T-helper 17 cell (primary cell): Measurements from ENCODE around the gene ANO4. TPM values are rescaled to one million over a fixed set of nuclear protein-coding genes. Genes with fewer than 3 reads are reported as not detected.
"Not testable (repeated sequence)": the region's sequence is repeated elsewhere in the genome, so short reads cannot be mapped to it uniquely, and the experiment has no call there.

Experiments used
- ATAC-seq: fragments of 150-1000 bp; cut with Tn5 transposase; 2 replicates; pipeline ENCODE4 v1.10.0; 2021; ENCODE audit warnings: mild to moderate bottlenecking, moderate library complexity
- DNase-seq, 3 donors: peaks; one replicate each; pipeline versions ENCODE4 v3.0.0 to v3.0.0-alpha.2; 2020 to 2021
- H3K9me3 ChIP-seq: one replicate; pipeline ENCODE4 v1.7.0; 2013; ENCODE audit warnings: low read length, mild to moderate bottlenecking; ENCODE audit not compliant: control insufficient read depth, poor library complexity, severe bottlenecking
- H3K27ac Mint-ChIP-seq: one replicate; pipeline ENCODE4 v1.8.0; 2022; ENCODE audit warnings: mild to moderate bottlenecking, moderate library complexity, mixed read lengths
- H3K27me3 Mint-ChIP-seq: one replicate; pipeline ENCODE4 v1.8.0; 2022; ENCODE audit warnings: mixed read lengths
- H3K36me3 Mint-ChIP-seq: one replicate; pipeline ENCODE4 v1.8.0; 2022; ENCODE audit warnings: low read depth, mixed read lengths
- H3K4me1 Mint-ChIP-seq: one replicate; pipeline ENCODE4 v1.8.0; 2022; ENCODE audit warnings: mild to moderate bottlenecking, mixed read lengths
- H3K4me3 Mint-ChIP-seq: one replicate; pipeline ENCODE4 v1.8.0; 2022; ENCODE audit warnings: mild to moderate bottlenecking, moderate library complexity, mixed read lengths
- total RNA-seq, 4 donors: library from RNA in 2 of 4; stranded (reverse) in 2 of 4; gene quantifications; one replicate each; pipeline ENCODE4 v1.2.3 and lab custom pipeline; 2022 to 2026

ANO4 gene
- total RNA-seq, 2 donors from 2014 or later: not detected

DNA sequence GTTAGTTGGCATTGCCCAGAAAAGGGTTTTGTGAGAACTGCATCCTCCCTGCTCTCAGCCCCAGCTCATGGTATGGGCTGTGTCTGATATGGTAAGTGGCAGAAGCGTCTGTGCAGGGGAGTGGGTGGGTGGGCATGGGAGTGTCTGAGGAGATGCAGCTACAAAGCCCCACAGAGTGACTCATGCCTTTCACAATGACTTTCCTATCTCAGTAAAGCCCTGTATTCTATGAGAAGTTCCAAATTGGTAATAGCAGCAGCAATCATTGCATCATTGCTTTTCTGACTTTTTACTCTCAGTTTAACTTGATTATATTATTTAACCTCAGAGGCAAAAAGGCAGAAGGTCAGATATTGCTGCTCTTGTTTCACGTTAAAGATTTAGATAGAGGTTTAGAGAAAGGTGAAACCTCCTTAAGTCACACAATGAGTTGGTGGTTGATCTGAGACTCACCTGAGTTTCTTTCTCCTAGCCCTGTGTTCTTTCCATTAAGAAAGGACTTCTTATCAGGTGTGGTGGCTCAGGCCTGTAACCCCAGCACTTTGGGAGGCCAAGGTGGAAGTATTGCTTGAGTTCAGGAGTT lies 243.8 kb downstream of the ANO4 start:
- no peaks in the 10 kb centered on the region for H3K36me3 Mint-ChIP-seq
- H3K27me3 Mint-ChIP-seq: no peaks in the 10 kb centered on the region
- no peaks in the 10 kb centered on the region for H3K4me1 Mint-ChIP-seq
- H3K9me3 ChIP-seq: no peaks in the 10 kb centered on the region
- H3K4me3 Mint-ChIP-seq: no peak overlapping the region
- DNase-seq (no peak), ATAC-seq (no peak)
- no peak overlapping the region for H3K27ac Mint-ChIP-seq

DNA sequence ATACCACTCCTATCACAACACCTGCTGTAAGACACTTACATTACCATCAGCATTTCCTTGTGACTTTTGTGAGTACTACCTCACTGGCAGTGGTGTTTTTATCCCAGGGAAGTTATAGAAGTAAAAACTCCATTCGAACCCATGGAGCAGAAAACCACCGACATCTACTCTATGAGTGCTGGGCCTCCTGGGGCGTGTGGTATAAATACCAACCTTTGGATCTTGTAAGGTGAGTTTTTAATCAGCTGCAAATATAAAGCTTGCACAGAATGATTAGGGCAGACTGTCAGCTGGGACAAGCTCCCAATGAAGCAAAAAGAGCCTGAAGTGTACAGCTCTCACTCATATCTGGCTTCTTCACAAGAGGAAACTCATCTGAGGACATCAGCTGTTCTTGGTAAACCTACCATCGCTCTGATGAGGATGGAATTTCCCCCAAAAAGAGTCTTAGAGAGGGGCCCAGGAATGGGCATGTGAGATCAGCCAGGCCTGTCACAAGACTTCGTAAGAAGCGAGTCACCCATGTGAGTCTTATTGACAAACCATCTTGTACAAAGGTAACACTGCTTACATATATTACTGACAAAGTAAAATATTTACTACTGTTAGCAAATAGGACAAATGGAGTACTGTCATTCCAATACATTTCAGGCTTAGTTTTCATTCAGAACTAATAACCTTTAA lies 245.4 kb downstream of the ANO4 start:
- H3K4me1 Mint-ChIP-seq: no peaks in the 10 kb centered on the region
- no peaks in the 10 kb centered on the region for H3K9me3 ChIP-seq
- DNase-seq (no peak), ATAC-seq (no peak)
- H3K36me3 Mint-ChIP-seq: no peaks in the 10 kb centered on the region
- no peak overlapping the region for H3K4me3 Mint-ChIP-seq
- H3K27ac Mint-ChIP-seq: no peak overlapping the region
- no peaks in the 10 kb centered on the region for H3K27me3 Mint-ChIP-seq

- H3K9me3 ChIP-seq: no peaks in the 10 kb centered on the region
- Mint-ChIP-seq H3K36me3 (no peaks in the 10 kb centered on the region), H3K27me3 (no peaks in the 10 kb centered on the region), H3K4me3 (no peak overlapping the region), H3K4me1 (no peaks in the 10 kb centered on the region), H3K27ac (no peak overlapping the region)
- ATAC-seq (no peak), DNase-seq (no peak)
Measured at GRCh38 chr12:101040936-101041335, 246.4 kb downstream of the ANO4 start.

- H3K9me3 ChIP-seq: no peaks in the 10 kb centered on the region
- Mint-ChIP-seq H3K4me1 (no peaks in the 10 kb centered on the region), H3K4me3 (no peak overlapping the region), H3K27ac (no peak overlapping the region), H3K36me3 (no peaks in the 10 kb centered on the region), H3K27me3 (no peaks in the 10 kb centered on the region)
- ATAC-seq: no peak
- DNase-seq: no peak
Measured at GRCh38 chr12:101042211-101042610, 247.6 kb downstream of the ANO4 start.

DNA sequence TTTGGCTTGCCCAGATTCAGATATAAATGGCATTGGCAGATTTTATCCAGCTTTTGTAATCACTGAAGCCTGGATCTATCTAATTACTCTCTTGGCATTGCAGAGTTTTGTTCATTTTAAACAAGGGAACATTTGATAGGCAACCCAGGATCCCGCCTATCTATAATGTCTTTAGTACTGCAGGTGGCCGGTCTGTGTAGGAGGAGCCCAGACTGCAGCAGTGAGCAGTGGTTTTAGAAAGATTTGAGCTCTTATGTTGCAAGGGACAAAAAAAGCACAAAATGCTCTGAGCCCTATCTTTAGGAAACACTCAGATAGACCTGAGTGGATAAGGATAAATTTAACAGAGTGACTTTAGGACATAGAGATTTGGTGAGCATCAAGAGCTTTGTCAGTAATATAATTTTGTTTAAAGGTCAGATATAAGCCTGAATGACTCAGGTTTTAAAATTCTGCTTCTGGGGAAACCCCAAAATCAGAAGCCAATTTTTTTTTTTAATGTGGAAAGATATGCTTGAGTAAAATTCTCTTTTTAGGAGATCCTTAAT lies 250.0 kb downstream of the ANO4 start:
- Mint-ChIP-seq H3K4me3 (no peak overlapping the region), H3K27me3 (no peaks in the 10 kb centered on the region), H3K36me3 (no peaks in the 10 kb centered on the region), H3K4me1 (no peaks in the 10 kb centered on the region), H3K27ac (no peak overlapping the region)
- DNase-seq (no peak), ATAC-seq (no peak)
- H3K9me3 ChIP-seq: no peaks in the 10 kb centered on the region

GRCh38 chr12:101045486-101046464 lies 251.2 kb downstream of the ANO4 start:
- Mint-ChIP-seq H3K27ac (no peak overlapping the region), H3K27me3 (no peaks in the 10 kb centered on the region), H3K4me1 (no peaks in the 10 kb centered on the region), H3K4me3 (no peak overlapping the region), H3K36me3 (no peaks in the 10 kb centered on the region)
- no peaks in the 10 kb centered on the region for H3K9me3 ChIP-seq
- DNase-seq (no peak), ATAC-seq (no peak)

- H3K27me3 Mint-ChIP-seq: no peaks in the 10 kb centered on the region
- H3K4me3 Mint-ChIP-seq: no peak overlapping the region
- H3K27ac Mint-ChIP-seq: no peak overlapping the region
- no peaks in the 10 kb centered on the region for H3K4me1 Mint-ChIP-seq
- H3K36me3 Mint-ChIP-seq: no peaks in the 10 kb centered on the region
- DNase-seq (no peak), ATAC-seq (no peak)
- no peaks in the 10 kb centered on the region for H3K9me3 ChIP-seq
Measured at GRCh38 chr12:101047652-101048051, 253.1 kb downstream of the ANO4 start.

DNA sequence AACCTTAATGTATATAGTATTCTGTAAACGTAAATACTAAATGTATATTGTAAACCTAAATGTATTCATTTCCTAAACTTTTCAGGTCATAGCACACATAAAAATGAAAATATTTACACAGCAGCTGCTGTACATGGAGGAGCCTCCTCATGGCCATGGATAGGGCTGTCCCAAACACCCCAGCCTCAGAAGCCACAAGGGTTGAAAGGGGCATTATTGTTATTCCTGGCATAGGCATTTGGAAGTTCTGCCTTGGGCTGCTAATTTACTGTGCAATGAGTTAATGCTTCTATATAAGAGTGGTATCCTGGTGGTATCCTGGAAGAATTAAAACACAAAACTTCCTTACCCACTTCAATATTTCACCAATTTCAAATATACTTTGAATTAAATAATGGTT lies 256.1 kb downstream of the ANO4 start:
- no peak overlapping the region for H3K27ac Mint-ChIP-seq
- H3K9me3 ChIP-seq: no peaks in the 10 kb centered on the region
- ATAC-seq (no peak), DNase-seq (no peak)
- no peaks in the 10 kb centered on the region for H3K36me3 Mint-ChIP-seq
- H3K4me3 Mint-ChIP-seq: no peak overlapping the region
- no peaks in the 10 kb centered on the region for H3K27me3 Mint-ChIP-seq
- H3K4me1 Mint-ChIP-seq: no peaks in the 10 kb centered on the region

DNA sequence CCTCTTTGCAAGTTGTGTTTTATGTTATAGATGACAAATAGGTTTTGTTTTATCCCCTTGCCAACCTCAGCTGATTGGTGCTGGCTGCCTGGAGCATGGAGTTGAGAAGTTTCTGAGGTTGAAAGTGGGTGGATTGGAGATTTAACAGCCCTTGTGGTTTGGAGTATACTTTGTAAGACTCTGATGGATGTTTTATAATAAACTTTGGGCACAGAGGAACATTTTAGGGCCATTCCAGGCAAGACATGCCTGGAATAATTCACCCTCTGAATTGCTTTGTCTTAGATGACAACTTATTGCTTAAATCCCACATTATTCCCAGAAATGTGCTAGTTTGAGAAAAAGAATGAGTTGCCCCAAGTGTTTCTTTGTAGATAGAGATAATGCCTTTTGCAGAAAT lies 256.6 kb downstream of the ANO4 start:
- no peaks in the 10 kb centered on the region for H3K36me3 Mint-ChIP-seq

DNA sequence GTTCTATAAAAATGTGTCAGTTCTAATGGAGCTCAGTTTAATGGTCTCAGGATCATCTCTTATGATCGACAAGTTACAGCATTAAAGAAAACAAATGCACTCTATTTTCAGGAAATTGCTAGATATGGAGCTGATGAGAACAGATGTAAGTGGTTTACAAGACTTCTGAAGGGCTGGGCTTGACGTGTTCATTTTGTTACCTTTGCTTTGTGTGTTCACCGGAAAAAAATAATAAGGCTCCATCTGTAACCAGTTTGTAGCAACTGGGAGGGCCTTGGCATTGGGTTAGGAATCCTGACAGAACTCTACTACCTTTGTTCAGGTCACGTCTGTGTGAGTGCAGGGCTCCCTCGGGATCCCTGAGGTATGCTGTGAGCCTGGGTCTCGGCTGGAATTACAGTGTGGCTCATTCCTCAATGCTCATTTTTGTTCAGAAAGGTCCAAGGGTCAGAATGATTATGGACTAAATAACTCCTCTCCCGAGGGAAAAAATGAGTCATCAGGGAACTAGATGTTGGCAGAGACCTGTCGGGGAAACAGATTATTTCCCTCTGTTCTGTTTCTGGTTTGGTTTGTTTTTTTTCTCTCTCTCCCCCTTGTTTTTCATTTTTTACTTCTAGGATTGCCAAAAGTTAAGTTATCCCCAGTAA lies 257.4 kb downstream of the ANO4 start:
- Mint-ChIP-seq H3K4me3 (no peak overlapping the region), H3K27me3 (no peaks in the 10 kb centered on the region), H3K27ac (no peak overlapping the region), H3K36me3 (no peaks in the 10 kb centered on the region), H3K4me1 (no peaks in the 10 kb centered on the region)
- ATAC-seq (no peak), DNase-seq (no peak)
- H3K9me3 ChIP-seq: no peaks in the 10 kb centered on the region

More for the DNA sequence above, 256.6 kb downstream of the ANO4 start:
- Mint-ChIP-seq H3K4me1 (no peaks in the 10 kb centered on the region), H3K27me3 (no peaks in the 10 kb centered on the region), H3K4me3 (no peak overlapping the region), H3K27ac (no peak overlapping the region)
- no peak for DNase-seq
- no peak for ATAC-seq
- H3K9me3 ChIP-seq: no peaks in the 10 kb centered on the region

DNA sequence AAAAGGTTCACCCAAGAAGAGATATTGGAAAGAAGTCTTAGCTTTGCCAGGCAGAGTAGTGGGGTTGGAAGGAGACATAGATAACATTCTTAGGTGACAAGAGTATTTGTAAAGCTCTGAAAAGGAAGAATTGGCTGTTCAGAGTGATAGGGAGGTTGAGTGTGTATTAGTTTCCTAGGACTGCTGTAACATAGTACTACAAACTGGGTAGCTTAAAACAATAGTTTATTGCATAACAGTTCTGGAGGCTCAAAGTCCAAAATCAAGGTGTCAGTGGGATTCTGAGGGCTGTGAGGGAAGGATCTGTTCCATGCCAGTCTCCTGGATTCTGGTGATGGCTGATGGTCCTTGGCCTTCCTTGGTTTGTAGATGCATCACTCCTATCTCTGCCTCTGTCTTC lies 258.6 kb downstream of the ANO4 start:
- no peaks in the 10 kb centered on the region for H3K9me3 ChIP-seq
- Mint-ChIP-seq H3K27ac (no peak overlapping the region), H3K4me3 (no peak overlapping the region), H3K27me3 (no peaks in the 10 kb centered on the region), H3K36me3 (no peaks in the 10 kb centered on the region), H3K4me1 (no peaks in the 10 kb centered on the region)
- no peak for ATAC-seq
- DNase-seq: no peak

DNA sequence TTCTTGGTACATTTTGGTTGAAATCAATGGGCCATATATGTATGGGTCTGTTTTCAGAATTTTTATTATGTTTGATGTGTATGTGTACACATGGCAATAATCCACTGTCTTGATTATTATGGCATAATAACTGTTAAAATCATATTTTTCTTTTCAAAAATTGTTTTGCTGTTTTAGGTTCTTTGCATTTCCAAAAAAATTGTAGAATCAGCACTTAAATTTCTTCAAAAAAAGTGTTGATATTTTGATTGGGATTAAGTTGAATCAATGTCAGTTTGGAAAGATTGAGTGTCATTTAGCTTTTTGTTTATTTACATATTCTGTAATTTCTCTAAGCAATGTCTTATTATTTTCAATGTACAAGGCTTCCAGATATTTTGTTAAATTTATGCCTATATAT lies 261.4 kb downstream of the ANO4 start:
- H3K9me3 ChIP-seq: no peaks in the 10 kb centered on the region
- no peak for ATAC-seq
- no peak overlapping the region for H3K27ac Mint-ChIP-seq
- no peak for DNase-seq
- no peak overlapping the region for H3K4me3 Mint-ChIP-seq
- no peaks in the 10 kb centered on the region for H3K27me3 Mint-ChIP-seq
- no peaks in the 10 kb centered on the region for H3K36me3 Mint-ChIP-seq
- H3K4me1 Mint-ChIP-seq: no peaks in the 10 kb centered on the region

GRCh38 chr12:101062508-101062907 lies 267.9 kb downstream of the ANO4 start:
- not testable (repeated sequence) for ATAC-seq, H3K9me3 ChIP-seq, H3K36me3 Mint-ChIP-seq, H3K4me3 Mint-ChIP-seq, H3K4me1 Mint-ChIP-seq, DNase-seq, H3K27ac Mint-ChIP-seq, H3K27me3 Mint-ChIP-seq
